PC-3 (cell line): Measurements from ENCODE around the gene AUTS2. TPM values are rescaled to one million over a fixed set of nuclear protein-coding genes. Genes with fewer than 3 reads are reported as not detected.

Source experiments
- ATAC-seq: fragments of 200-7000 bp; cut with Tn5 transposase; 2 replicates; pipeline ENCODE4 v1.9.1; 2020; ENCODE audit warnings: mild to moderate bottlenecking, moderate library complexity
- BruUV-seq: library from RNA; stranded (reverse); fragments of 400-500 nt; replicated peaks from 2 replicates; lab custom pipeline; 2021; lab: Mats Ljungman, UMichigan
- CTCF ChIA-PET: fragments of 300-600 bp; sonication (Branson Sonifier 250); formaldehyde crosslinking; loops from one replicate; lab custom pipeline; 2022; ENCODE audit warnings: antibody characterized with exemption; lab: Charles Lee
- POLR2A ChIA-PET: fragments of 300-600 bp; sonication (Branson Sonifier 250); formaldehyde crosslinking; loops from one replicate; lab custom pipeline; 2022; ENCODE audit warnings: antibody characterized with exemption; ENCODE audit not compliant: unreplicated experiment; lab: Charles Lee
- DNase-seq: peaks from one replicate; pipeline ENCODE4 v3.0.0-alpha.2; 2015
- H2AFZ ChIP-seq: fragments of 300-600 bp; sonication (generic); 2 replicates; pipeline ENCODE4 v1.6.0; 2016; ENCODE audit warnings: antibody characterized with exemption, low read length
- H3F3A ChIP-seq: fragments of 300-600 bp; sonication (generic); one replicate; pipeline ENCODE4 v1.6.0; 2017; ENCODE audit warnings: antibody characterized with exemption, low read length, control low read depth, mild to moderate bottlenecking; ENCODE audit not compliant: unreplicated experiment
- H3K27ac ChIP-seq: fragments of 300-600 bp; sonication (generic); 2 replicates; pipeline ENCODE4 v1.5.1; 2016; ENCODE audit warnings: mild to moderate bottlenecking, low read length
- H3K27me3 ChIP-seq: fragments of 300-600 bp; sonication (generic); 2 replicates; pipeline ENCODE4 v1.6.1; 2016; ENCODE audit warnings: low read length, mixed read lengths
- H3K36me3 ChIP-seq: fragments of 300-600 bp; sonication (generic); 2 replicates; pipeline ENCODE4 v1.6.1; 2016; ENCODE audit warnings: low read depth, mixed run types, low read length, mixed read lengths
- H3K4me1 ChIP-seq: fragments of 300-600 bp; sonication (generic); 2 replicates; pipeline ENCODE4 v1.5.1; 2016; ENCODE audit warnings: low read length; ENCODE audit not compliant: insufficient read depth
- H3K4me2 ChIP-seq: fragments of 300-600 bp; sonication (generic); 2 replicates; pipeline ENCODE4 v1.6.0; 2016; ENCODE audit warnings: low read length
- H3K4me3 ChIP-seq: fragments of 300-600 bp; sonication (generic); 2 replicates; pipeline ENCODE4 v1.5.1; 2016; ENCODE audit warnings: mild to moderate bottlenecking, low read length, mixed read lengths
- H3K79me2 ChIP-seq: fragments of 300-600 bp; sonication (generic); 2 replicates; pipeline ENCODE4 v1.6.1; 2017; ENCODE audit warnings: low read length, mixed read lengths
- H3K9ac ChIP-seq: fragments of 300-600 bp; sonication (generic); 2 replicates; pipeline ENCODE4 v1.6.0; 2016; ENCODE audit warnings: mild to moderate bottlenecking, low read length
- H3K9me2 ChIP-seq: fragments of 300-600 bp; sonication (generic); replicated peaks from 2 replicates; pipeline ENCODE4 v1.6.1; 2016; ENCODE audit warnings: mixed run types, low read length, mixed read lengths
- H3K9me3 ChIP-seq: fragments of 300-600 bp; sonication (generic); 2 replicates; pipeline ENCODE4 v1.6.1; 2016; ENCODE audit warnings: low read length, mixed read lengths
- H4K20me1 ChIP-seq: fragments of 300-600 bp; sonication (generic); 2 replicates; pipeline ENCODE4 v1.6.1; 2016; ENCODE audit warnings: low read length, mixed read lengths
- CTCF ChIP-seq: fragments of 300-600 bp; sonication (generic); conservative IDR thresholded peaks from 2 replicates; pipeline ENCODE4 v1.5.1; 2017; ENCODE audit warnings: antibody characterized with exemption, low read depth, mild to moderate bottlenecking, low read length
- EZH2 ChIP-seq: fragments of 300-600 bp; sonication (generic); IDR thresholded peaks from one replicate; pipeline ENCODE4 v1.6.1; 2017; ENCODE audit warnings: antibody characterized with exemption, mild to moderate bottlenecking, low read length; ENCODE audit not compliant: unreplicated experiment
- EZH2phosphoT487 ChIP-seq: fragments of 300-600 bp; sonication (generic); IDR thresholded peaks from 2 replicates; pipeline ENCODE4 v1.6.1; 2018; ENCODE audit warnings: mild to moderate bottlenecking, antibody characterized with exemption, low read length, borderline replicate concordance
- intact Hi-C: fragments of 100-400 bp; cut with micrococcal nuclease; formaldehyde crosslinking; loops from 2 replicates; pipeline ENCODE4 v1.9.0; 2023
- total RNA-seq: library from RNA; depleted of rRNA; stranded (reverse); fragments of >200 nt; gene quantifications from 2 replicates; pipeline ENCODE4 v1.2.3, GENCODE V29; 2014

The AUTS2 gene
- total RNA-seq, 1 experiment from 2014 or later = not detected

DNA sequence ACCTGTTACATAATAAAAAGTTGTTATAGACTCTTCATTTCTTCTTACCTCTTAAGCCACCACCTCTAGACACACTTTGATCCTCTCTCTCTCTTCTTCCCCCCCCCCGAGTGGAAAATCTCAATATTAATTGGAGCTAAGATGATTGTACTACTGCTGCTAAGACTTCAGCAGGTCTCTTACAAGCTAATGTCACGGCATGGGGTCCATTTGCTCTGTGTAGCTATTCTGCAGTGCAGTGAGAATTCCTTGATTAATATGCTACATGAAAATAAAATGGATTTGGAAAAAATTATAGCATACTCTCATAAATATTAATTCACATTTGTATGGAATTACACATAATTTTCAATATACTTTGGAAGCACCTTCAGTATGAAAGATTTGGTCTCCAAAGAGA is 297.2 kb downstream of the AUTS2 start:
- DNase-seq (no peak), ATAC-seq (no peak)
- no peak overlapping the region for H2AFZ ChIP-seq
- POLR2A ChIA-PET = no interaction called here
- no peaks in the 10 kb centered on the region for H3F3A ChIP-seq
- H3K4me3 ChIP-seq = no peak overlapping the region
- BruUV-seq = no TSS peak
- TF ChIP-seq EZH2 = no peak
- no peak for TF ChIP-seq EZH2phosphoT487
- TF ChIP-seq CTCF = no peak
- no peaks in the 10 kb centered on the region for H3K79me2 ChIP-seq
- no peak overlapping the region for H3K27ac ChIP-seq
- H3K9me3 ChIP-seq = peaks cover 13% of the 10 kb centered on the region; the same call in 1 of the 2 replicates
- H3K4me2 ChIP-seq = no peak overlapping the region
- H3K9ac ChIP-seq = no peak overlapping the region
- intact Hi-C loops = no loop called here
- no peaks in the 10 kb centered on the region for H3K27me3 ChIP-seq
- no peaks in the 10 kb centered on the region for H3K36me3 ChIP-seq
- CTCF ChIA-PET = no interaction called here
- no peaks in the 10 kb centered on the region for H4K20me1 ChIP-seq
- H3K9me2 ChIP-seq = no peaks in the 10 kb centered on the region
- H3K4me1 ChIP-seq = no peaks in the 10 kb centered on the region

GRCh38 chr7:69896121-69896520 is 297.8 kb downstream of the AUTS2 start:
- H3K4me3 ChIP-seq = no peak overlapping the region
- no peaks in the 10 kb centered on the region for H3K9me2 ChIP-seq
- no TSS peak for BruUV-seq
- no peaks in the 10 kb centered on the region for H3K27me3 ChIP-seq
- no peaks in the 10 kb centered on the region for H3F3A ChIP-seq
- H3K27ac ChIP-seq = no peak overlapping the region
- H3K4me1 ChIP-seq = no peaks in the 10 kb centered on the region
- DNase-seq (no peak), ATAC-seq (no peak)
- CTCF ChIA-PET = no interaction called here
- no peaks in the 10 kb centered on the region for H3K79me2 ChIP-seq
- H2AFZ ChIP-seq = no peak overlapping the region
- intact Hi-C loops = no loop called here
- H3K4me2 ChIP-seq = no peak overlapping the region
- H3K9me3 ChIP-seq = peaks cover 12% of the 10 kb centered on the region; the same call in 1 of the 2 replicates
- no peaks in the 10 kb centered on the region for H3K36me3 ChIP-seq
- no peak overlapping the region for H3K9ac ChIP-seq
- POLR2A ChIA-PET = no interaction called here
- TF ChIP-seq EZH2 (no peak), EZH2phosphoT487 (no peak), CTCF (no peak)
- no peaks in the 10 kb centered on the region for H4K20me1 ChIP-seq

GRCh38 chr7:69898189-69898588 is 299.9 kb downstream of the AUTS2 start:
- no peaks in the 10 kb centered on the region for H3F3A ChIP-seq
- no peak overlapping the region for H3K4me2 ChIP-seq
- peaks cover 3% of the 10 kb centered on the region; the same call in 1 of the 2 replicates for H3K9me3 ChIP-seq
- H3K9ac ChIP-seq = no peak overlapping the region
- TF ChIP-seq EZH2phosphoT487 (no peak), EZH2 (no peak), CTCF (no peak)
- no peak overlapping the region for H3K27ac ChIP-seq
- no peaks in the 10 kb centered on the region for H3K4me1 ChIP-seq
- H3K9me2 ChIP-seq = no peaks in the 10 kb centered on the region
- H3K36me3 ChIP-seq = no peaks in the 10 kb centered on the region
- H3K4me3 ChIP-seq = no peak overlapping the region
- no peaks in the 10 kb centered on the region for H3K79me2 ChIP-seq
- no peaks in the 10 kb centered on the region for H3K27me3 ChIP-seq
- H4K20me1 ChIP-seq = no peaks in the 10 kb centered on the region
- H2AFZ ChIP-seq = no peak overlapping the region
- DNase-seq (no peak), ATAC-seq (no peak)
- BruUV-seq = no TSS peak
- ChIA-PET CTCF (no interaction called here), POLR2A (no interaction called here)
- intact Hi-C loops = no loop called here
